PC-3 (cell line): ENCODE measurements around the gene RAET1E.

ENCODE experiments used
- CTCF ChIP-seq: fragments of 300-600 bp; sonication (generic); conservative IDR thresholded peaks from 2 replicates; pipeline ENCODE4 v1.5.1; 2017; ENCODE audit warnings: antibody characterized with exemption, low read depth, mild to moderate bottlenecking, low read length
- EZH2 ChIP-seq: fragments of 300-600 bp; sonication (generic); IDR thresholded peaks from one replicate; pipeline ENCODE4 v1.6.1; 2017; ENCODE audit warnings: antibody characterized with exemption, mild to moderate bottlenecking, low read length; ENCODE audit not compliant: unreplicated experiment
- EZH2phosphoT487 ChIP-seq: fragments of 300-600 bp; sonication (generic); IDR thresholded peaks from 2 replicates; pipeline ENCODE4 v1.6.1; 2018; ENCODE audit warnings: mild to moderate bottlenecking, antibody characterized with exemption, low read length, borderline replicate concordance

- TF ChIP-seq CTCF: no peak
- no peak for TF ChIP-seq EZH2phosphoT487
- TF ChIP-seq EZH2: no peak
Observed at GRCh38 chr6:149852180-149852579, 45.7 kb downstream of the RAET1E start.
